OCI-LY3 (cell line): ENCODE data around the gene TIAL1.
"Not testable (repeated sequence)": the region's sequence is repeated elsewhere in the genome, so short reads cannot be mapped to it uniquely, and the experiment has no call there.

Experiments
- H2AFZ ChIP-seq: fragments of 200-600, 300-600 bp; shearing (Covaris generic); 2 replicates; pipeline ENCODE4 v1.6.0; 2014; ENCODE audit warnings: antibody characterized with exemption, low read depth, low read length
- H3K27ac ChIP-seq: fragments of 200-600, 300-600 bp; sonication (generic); 2 replicates; pipeline ENCODE4 v1.5.1; 2014; ENCODE audit warnings: mild to moderate bottlenecking, low read length, moderate library complexity, mixed read lengths
- H3K27me3 ChIP-seq: fragments of 200-600, 300-600 bp; sonication (generic); 2 replicates; pipeline ENCODE4 v1.6.1; 2014; ENCODE audit warnings: low read depth, low read length, mixed read lengths
- H3K36me3 ChIP-seq: fragments of 200-600, 300-600 bp; sonication (generic); replicated peaks from 2 replicates; pipeline ENCODE3; 2014; ENCODE audit warnings: low read depth, low read length, mixed read lengths
- H3K4me1 ChIP-seq: fragments of 300-600, 200-600 bp; sonication (generic); 2 replicates; pipeline ENCODE4 v1.6.1; 2014; ENCODE audit warnings: low read length, mixed read lengths
- H3K4me2 ChIP-seq: fragments of 200-600, 300-600 bp; sonication (generic); 2 replicates; pipeline ENCODE4 v1.6.1; 2014; ENCODE audit warnings: low read length, mixed read lengths
- H3K4me3 ChIP-seq: fragments of 300-600, 200-600 bp; sonication (generic); 2 replicates; pipeline ENCODE4 v1.5.1; 2014; ENCODE audit warnings: antibody characterized with exemption, mild to moderate bottlenecking, low read length, moderate library complexity
- H3K79me2 ChIP-seq: fragments of 300-600, 200-600 bp; shearing (Covaris generic); 2 replicates; pipeline ENCODE4 v1.6.1; 2014; ENCODE audit warnings: mild to moderate bottlenecking, low read length, mixed read lengths
- H3K9ac ChIP-seq: fragments of 300-600, 200-600 bp; shearing (Covaris generic); 2 replicates; pipeline ENCODE4 v1.6.0; 2014; ENCODE audit warnings: mild to moderate bottlenecking, low read length, moderate library complexity
- H3K9me3 ChIP-seq: fragments of 200-600, 300-600 bp; shearing (Covaris generic); 2 replicates; pipeline ENCODE4 v1.6.1; 2014; ENCODE audit warnings: low read length, mixed read lengths; ENCODE audit not compliant: insufficient read depth
- H4K20me1 ChIP-seq: fragments of 200-600, 300-600 bp; sonication (generic); 2 replicates; pipeline ENCODE4 v1.6.1; 2016; ENCODE audit warnings: low read length, mixed read lengths; ENCODE audit not compliant: insufficient read depth
- CTCF ChIP-seq: fragments of 200-600, 300-600 bp; sonication (generic); IDR thresholded peaks from 2 replicates; pipeline ENCODE4 v1.5.1; 2014; ENCODE audit warnings: antibody characterized with exemption, low read length, low read depth
- EZH2phosphoT487 ChIP-seq: fragments of 200-600 bp; shearing (Covaris generic); IDR thresholded peaks from 2 replicates; pipeline ENCODE4 v1.6.1; 2018; ENCODE audit warnings: antibody characterized with exemption, mixed run types, low read depth

TIAL1 gene

GRCh38 chr10:119575506-119575905 lies 21.3 kb downstream of the TIAL1 start:
- Histone ChIP-seq H2AFZ (no peak overlapping the region), H3K4me3 (no peak overlapping the region), H3K27me3 (no peaks in the 10 kb centered on the region), H3K4me1 (no peaks in the 10 kb centered on the region), H3K9ac (no peak overlapping the region), H3K4me2 (no peak overlapping the region), H3K79me2 (no peaks in the 10 kb centered on the region), H3K36me3 (peaks cover 31% of the 10 kb centered on the region), H4K20me1 (no peaks in the 10 kb centered on the region), H3K9me3 (no peaks in the 10 kb centered on the region), H3K27ac (no peak overlapping the region)
- TF ChIP-seq EZH2phosphoT487 (no peak), CTCF (no peak)

GRCh38 chr10:119567978-119568377 lies 28.8 kb downstream of the TIAL1 start:
- H3K27me3 ChIP-seq = no peaks in the 10 kb centered on the region
- peaks cover 6% of the 10 kb centered on the region for H3K4me1 ChIP-seq
- TF ChIP-seq EZH2phosphoT487 (no peak), CTCF (no peak)
- no peaks in the 10 kb centered on the region for H3K9me3 ChIP-seq
- H3K79me2 ChIP-seq = no peaks in the 10 kb centered on the region
- no peak overlapping the region for H3K4me2 ChIP-seq
- H2AFZ ChIP-seq = no peak overlapping the region
- H3K27ac ChIP-seq = no peak overlapping the region
- no peak overlapping the region for H3K9ac ChIP-seq
- peaks cover 3% of the 10 kb centered on the region for H3K36me3 ChIP-seq
- no peak overlapping the region for H3K4me3 ChIP-seq
- H4K20me1 ChIP-seq = no peaks in the 10 kb centered on the region

GRCh38 chr10:119562097-119562496 lies 34.7 kb downstream of the TIAL1 start:
- Histone ChIP-seq H3K79me2 (no peaks in the 10 kb centered on the region), H2AFZ (no peak overlapping the region), H3K4me3 (no peak overlapping the region), H3K4me2 (no peak overlapping the region), H3K9me3 (no peaks in the 10 kb centered on the region), H3K4me1 (no peaks in the 10 kb centered on the region), H4K20me1 (no peaks in the 10 kb centered on the region), H3K36me3 (no peaks in the 10 kb centered on the region), H3K27ac (no peak overlapping the region), H3K27me3 (no peaks in the 10 kb centered on the region), H3K9ac (no peak overlapping the region)
- no peak for TF ChIP-seq CTCF
- no peak for TF ChIP-seq EZH2phosphoT487

GRCh38 chr10:119559511-119559910 lies 37.3 kb downstream of the TIAL1 start:
- not testable (repeated sequence) for H3K4me1 ChIP-seq, H3K36me3 ChIP-seq, H2AFZ ChIP-seq, H3K9me3 ChIP-seq, H3K9ac ChIP-seq, H3K79me2 ChIP-seq, H3K27ac ChIP-seq, H3K4me2 ChIP-seq, H3K27me3 ChIP-seq, H4K20me1 ChIP-seq, H3K4me3 ChIP-seq

GRCh38 chr10:119556081-119556480 lies 40.7 kb downstream of the TIAL1 start:
- H3K4me1 ChIP-seq, H3K36me3 ChIP-seq, H3K79me2 ChIP-seq, H3K4me2 ChIP-seq, H3K27ac ChIP-seq, H4K20me1 ChIP-seq, H3K27me3 ChIP-seq, H2AFZ ChIP-seq, H3K4me3 ChIP-seq, H3K9ac ChIP-seq, H3K9me3 ChIP-seq: not testable (repeated sequence)
